HG02884 (cell line): ENCODE measurements around the gene RRAGC.
A peak's percentile ranks its signal among the peaks of the same experiment; 100 is the strongest.
"Not testable (repeated sequence)": the region's sequence is repeated elsewhere in the genome, so short reads cannot be mapped to it uniquely, and the experiment has no call there.

Experiments used
- ATAC-seq: cut with Tn5 transposase; IDR thresholded peaks from one replicate; pipeline ENCODE4 v1.9.1; 2021; ENCODE audit warnings: mild to moderate bottlenecking, moderate library complexity; ENCODE audit not compliant: unreplicated experiment

The RRAGC gene

DNA sequence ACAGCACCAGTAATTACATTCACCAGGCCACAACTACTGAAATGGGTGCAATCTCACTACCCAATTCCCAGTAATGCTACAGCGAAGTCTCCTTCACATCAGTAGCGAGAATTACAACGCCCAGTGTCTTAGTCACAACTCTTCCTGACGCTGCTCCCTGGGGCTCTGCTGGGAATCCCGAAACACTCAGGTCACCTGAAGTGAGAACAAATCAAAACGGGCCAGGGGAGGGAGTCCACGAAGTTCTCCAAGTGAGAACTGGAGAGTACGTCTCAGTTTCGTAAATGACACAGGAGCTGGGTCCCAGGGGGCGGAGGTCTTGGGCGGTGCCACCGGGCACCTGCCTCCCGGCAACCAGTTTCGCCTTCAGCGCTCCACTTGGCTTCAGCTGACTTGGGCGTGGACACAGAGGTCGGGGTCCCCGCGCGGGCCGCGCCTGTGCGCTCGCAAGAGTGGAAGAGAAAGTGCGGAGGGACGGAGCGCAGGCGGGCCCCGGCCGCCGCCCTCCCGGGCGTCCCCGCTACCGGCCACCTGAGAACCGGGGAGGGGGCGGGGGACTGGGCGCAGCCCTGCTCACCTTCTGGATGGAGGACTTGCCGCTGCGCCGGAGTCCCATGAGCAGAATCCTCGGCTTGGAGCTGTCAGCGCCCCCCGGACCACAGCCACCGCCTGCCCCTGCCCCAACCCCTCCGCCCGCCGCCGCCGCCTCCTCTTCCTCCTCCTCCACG lies 575 bp downstream of the RRAGC start:
- ATAC-seq: peak; percentile 27

DNA sequence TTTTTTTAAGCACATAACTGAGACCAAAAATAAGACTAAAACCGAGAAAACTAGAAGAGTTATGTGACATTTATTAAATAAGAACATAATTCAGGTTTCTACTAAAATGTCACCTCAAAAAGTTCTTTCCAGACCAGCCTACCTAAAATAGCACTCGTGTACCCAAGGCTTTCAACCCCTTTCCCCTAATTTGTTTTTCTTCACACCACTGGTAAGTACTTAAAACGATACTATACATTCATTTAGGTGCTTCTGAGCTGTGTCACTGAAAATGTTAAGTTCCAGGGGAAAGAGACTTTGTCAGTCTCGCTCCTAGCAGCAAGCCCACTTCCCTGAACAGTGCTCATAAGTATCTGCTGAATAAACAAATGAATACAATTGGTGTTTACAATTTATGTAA lies 6.8 kb downstream of the RRAGC start:
- ATAC-seq: peak; percentile 59

- no peak for ATAC-seq
These were observed 11.5 kb downstream of the RRAGC start for GRCh38 chr1:38848071-38848470.

- no peak for ATAC-seq
These were observed 13.4 kb downstream of the RRAGC start for GRCh38 chr1:38846210-38846609.

GRCh38 chr1:38845088-38845487 lies 14.5 kb downstream of the RRAGC start:
- ATAC-seq: not testable (repeated sequence)

GRCh38 chr1:38840281-38840680 lies 19.3 kb downstream of the RRAGC start:
- no peak for ATAC-seq

GRCh38 chr1:38839363-38839762 lies 20.2 kb downstream of the RRAGC start:
- no peak for ATAC-seq

- ATAC-seq: not testable (repeated sequence)
These were observed 23.3 kb downstream of the RRAGC start for GRCh38 chr1:38836316-38836715.

DNA sequence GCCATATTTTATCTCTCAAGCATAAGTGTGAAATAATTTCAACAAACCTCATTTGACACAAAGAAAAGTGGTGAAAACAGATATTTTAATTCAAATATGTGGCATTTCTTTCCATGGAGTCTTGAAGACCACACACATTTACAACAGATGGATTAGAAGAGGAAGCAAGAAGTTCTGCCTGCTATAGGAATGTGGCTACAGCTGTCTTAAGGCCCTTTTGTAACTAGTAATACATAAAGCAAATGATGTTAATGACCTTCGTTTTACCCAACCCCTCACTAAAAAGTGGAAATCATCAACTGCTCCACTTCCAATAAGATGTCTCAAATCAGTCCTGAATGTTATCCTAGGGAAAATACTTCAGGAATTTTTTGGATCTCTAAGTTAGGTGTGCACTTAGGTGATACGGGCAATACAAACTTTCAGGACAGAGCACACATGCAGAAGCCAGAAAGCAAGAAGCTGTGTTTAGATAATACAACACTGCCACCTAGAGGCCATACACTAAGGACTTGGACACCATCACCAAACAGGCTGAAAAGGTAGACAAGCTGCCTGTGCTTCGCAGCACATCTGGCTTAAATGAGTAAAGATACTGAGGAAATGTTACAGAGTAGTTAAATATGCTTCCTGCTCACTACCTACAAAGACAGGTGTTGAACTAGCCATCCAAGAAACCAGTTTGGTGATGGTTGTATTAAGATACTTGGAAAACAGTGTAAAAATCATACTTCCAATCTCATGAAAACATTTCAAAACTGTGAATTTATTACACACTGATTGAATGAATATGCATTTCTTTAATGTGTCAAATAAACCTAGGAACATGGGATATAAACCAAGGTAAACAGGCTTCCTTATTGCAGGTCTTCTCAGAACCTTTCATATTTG lies 24.4 kb downstream of the RRAGC start:
- no peak for ATAC-seq

DNA sequence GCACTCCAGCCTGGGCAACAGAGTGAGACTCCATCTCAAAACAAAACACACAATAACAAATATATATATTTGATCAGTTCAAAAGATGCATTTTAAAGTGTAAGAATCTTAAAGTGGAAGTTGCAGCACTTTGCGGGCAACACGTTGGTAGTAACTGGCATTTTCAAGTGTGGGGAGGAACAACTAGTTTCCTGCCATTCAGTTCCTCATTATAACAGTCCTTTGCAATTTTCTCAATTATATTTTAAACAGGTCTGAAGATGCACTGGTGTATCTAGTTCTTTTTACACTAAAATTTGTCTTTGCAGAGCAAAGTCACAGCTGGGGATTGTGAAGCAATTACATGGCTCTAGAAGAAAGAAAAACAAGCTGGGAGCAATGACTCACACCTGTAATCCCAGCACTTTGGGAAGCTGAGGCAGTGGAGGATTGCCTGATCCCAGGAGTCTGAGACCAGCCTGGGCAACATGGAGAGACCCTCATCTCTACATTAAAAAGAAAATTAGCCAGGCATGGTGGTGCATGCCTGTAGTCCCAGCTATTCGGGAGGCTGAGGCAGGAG lies 25.3 kb downstream of the RRAGC start:
- no peak for ATAC-seq

- ATAC-seq: no peak
These were observed 26.4 kb downstream of the RRAGC start for GRCh38 chr1:38833146-38833545.

- no peak for ATAC-seq
These were observed 27.2 kb downstream of the RRAGC start for GRCh38 chr1:38832370-38832734.

DNA sequence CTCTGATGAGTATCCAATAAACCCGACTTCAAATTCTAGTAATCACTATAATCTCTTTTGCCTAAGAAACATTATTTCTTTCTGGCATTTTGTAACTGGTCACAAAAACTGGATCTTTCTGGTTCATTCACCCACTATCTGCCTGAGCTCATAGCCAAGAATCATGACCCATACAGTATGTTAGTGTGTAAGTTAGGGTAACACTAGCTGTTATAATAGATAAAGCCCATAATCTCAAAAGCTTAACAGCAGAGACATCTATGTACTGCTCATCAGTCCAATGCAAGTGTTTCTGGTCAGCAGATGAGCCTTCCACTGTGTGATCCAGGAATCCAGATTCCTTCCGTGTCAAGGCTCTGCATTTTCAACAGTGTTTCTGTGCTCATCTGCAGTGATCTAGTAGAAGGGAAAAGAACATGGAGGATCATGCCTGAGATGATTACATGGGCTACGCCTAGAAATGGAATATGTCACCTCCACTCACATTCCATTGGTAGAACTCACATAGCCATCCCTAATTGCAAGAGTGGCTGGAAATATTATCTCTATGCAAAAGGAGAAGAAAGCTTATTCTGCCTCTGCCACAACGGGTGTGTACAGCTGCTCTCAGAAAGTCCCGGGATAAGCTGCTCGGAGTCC lies 27.7 kb downstream of the RRAGC start:
- no peak for ATAC-seq

DNA sequence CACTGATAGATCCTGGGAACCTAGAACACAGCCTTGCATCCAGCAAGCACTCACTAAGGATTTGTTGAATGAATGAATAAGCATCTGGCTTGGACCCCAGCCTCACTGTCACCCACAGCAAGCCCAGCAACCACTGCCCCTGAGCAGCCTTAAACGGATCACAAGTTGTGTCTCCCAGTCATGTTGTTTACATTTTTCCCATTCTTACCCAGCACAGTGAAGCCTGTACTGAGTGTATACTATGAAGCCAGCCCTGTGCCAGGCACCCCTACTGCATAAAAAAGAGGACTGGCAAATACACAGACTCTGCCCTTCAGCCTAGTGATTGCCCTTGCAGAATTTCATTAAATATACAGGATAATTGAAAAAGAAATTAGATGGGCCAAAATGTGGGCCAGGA lies 30.2 kb downstream of the RRAGC start:
- ATAC-seq: no peak

GRCh38 chr1:38827318-38827717 lies 32.3 kb downstream of the RRAGC start:
- ATAC-seq: no peak

GRCh38 chr1:38826886-38827285 lies 32.7 kb downstream of the RRAGC start:
- ATAC-seq: no peak

DNA sequence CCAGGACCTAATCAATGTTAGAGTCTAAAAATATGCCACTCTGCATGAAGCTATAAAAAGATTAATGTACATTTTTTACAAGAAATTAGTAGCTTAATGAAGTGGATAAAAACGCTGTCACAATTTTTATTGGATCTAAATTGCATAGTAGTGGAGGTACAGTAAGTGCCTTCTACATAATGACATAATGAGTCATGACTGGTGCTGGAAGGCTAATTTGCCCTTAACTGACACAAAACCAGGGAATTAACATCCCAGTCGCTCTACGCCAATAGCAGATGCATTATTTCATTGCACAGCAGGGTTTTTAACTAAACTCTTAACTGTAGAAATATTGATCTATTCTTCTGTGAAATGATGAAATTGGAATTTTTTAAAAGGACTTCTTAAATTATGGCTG lies 33.3 kb downstream of the RRAGC start:
- no peak for ATAC-seq

DNA sequence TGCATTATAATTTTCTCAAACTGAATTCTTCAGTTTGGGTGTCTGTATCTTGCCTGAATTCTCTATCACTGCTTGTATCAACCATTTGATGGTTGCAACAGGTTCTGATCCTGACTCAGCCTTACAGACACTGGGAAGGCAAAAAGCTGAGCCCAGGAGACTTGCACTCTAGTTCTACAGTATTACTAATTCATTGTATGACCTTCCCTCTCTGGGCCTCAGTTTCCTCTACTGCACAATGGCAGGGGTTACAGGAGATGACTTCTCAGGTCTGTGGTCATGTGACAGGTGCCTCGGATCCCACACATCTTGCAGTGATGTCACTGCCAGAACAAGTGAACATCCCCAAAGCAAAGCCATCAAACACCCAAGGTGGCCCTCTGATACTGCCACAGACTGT lies 38.7 kb downstream of the RRAGC start:
- ATAC-seq: no peak

- no peak for ATAC-seq
These were observed 40.1 kb downstream of the RRAGC start for GRCh38 chr1:38819516-38819915.

DNA sequence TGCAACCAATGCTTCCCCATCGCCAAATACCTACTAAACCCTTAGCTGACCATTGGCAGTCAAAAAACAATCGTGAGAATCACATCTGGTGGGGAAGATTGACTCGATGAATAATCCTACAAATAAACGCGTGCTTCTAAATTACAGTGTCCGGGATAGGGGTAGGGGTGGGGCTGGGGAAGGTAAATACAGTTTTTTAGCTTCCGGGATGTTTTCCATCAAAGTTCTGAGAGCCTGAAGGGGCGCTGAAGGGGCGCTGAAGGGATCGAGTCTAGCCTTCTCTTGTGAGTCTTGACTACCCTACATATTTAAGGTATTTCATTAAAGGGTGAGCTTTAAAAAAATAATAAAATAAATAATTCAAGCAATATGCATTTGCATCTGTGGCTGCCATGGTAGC lies 40.5 kb downstream of the RRAGC start:
- no peak for ATAC-seq

GRCh38 chr1:38818175-38818976 lies 41.2 kb downstream of the RRAGC start:
- ATAC-seq: no peak
